B cell (primary cell): Measurements from ENCODE around the gene SLC7A6OS. TPM values are rescaled to one million over a fixed set of nuclear protein-coding genes. Genes with fewer than 3 reads are reported as not detected.

Source experiments
- ATAC-seq: fragments of 200-7000 bp; cut with Tn5 transposase; one replicate; pipeline ENCODE4 v1.10.0; 2021; ENCODE audit warnings: low read depth, mild to moderate bottlenecking, moderate number of reproducible peaks, moderate library complexity
- CTCF ChIA-PET: fragments of 350-600 bp; sonication (Branson Sonifier 250); formaldehyde crosslinking; loops from one replicate; lab custom pipeline; 2021; ENCODE audit warnings: antibody characterized with exemption, inconsistent platforms; lab: Charles Lee
- POLR2A ChIA-PET: fragments of 350-600 bp; sonication (Branson Sonifier 250); formaldehyde crosslinking; loops from one replicate; lab custom pipeline; 2021; ENCODE audit warnings: antibody characterized with exemption; lab: Charles Lee
- DNase-seq: peaks from one replicate; pipeline ENCODE4 v3.0.0; 2013
- H2AFZ ChIP-seq: 2 replicates; pipeline ENCODE4 v1.6.1; 2012; ENCODE audit warnings: mild to moderate bottlenecking, low read depth, low read length; ENCODE audit not compliant: insufficient read depth, poor library complexity, severe bottlenecking
- H3K27ac ChIP-seq, 2 donors: 1 replicate in 1 of 2; 2 replicates in 1 of 2; pipeline ENCODE4 v1.5.1; 2012 to 2013; ENCODE audit warnings: low read length in 2 of 2, mild to moderate bottlenecking in 2 of 2, moderate library complexity in 1 of 2
- H3K27me3 ChIP-seq, 4 experiments: fragments of 200-600 bp in 1 of 4; sonication (generic) in 1 of 4; replicated peaks in 1 of 4; 1 replicate in 2 of 4; 2 replicates in 2 of 4; pipeline versions ENCODE4 v1.6.1 to v1.7.0; 2013 to 2016; ENCODE audit warnings: low read length in 3 of 4, mild to moderate bottlenecking in 2 of 4, mixed read lengths in 1 of 4, moderate library complexity in 1 of 4; ENCODE audit not compliant: insufficient read depth in 4 of 4, control insufficient read depth in 3 of 4; ENCODE audit errors: control extremely low read depth in 1 of 4
- H3K36me3 ChIP-seq, 2 experiments: replicated peaks in 1 of 2; 1 replicate in 1 of 2; 2 replicates in 1 of 2; pipeline versions ENCODE4 v1.6.1 to v1.7.1; 2013; ENCODE audit warnings: low read length in 1 of 2; ENCODE audit not compliant: insufficient read depth in 2 of 2, control insufficient read depth in 1 of 2; ENCODE audit errors: control extremely low read depth in 1 of 2, extremely low read depth in 1 of 2
- H3K4me1 ChIP-seq, 2 donors: fragments of 200-600 bp in 1 of 2; sonication (generic) in 1 of 2; 1 replicate in 1 of 2; 2 replicates in 1 of 2; pipeline versions ENCODE4 v1.5.1 to v1.6.1; 2013 to 2017; ENCODE audit warnings: low read length in 2 of 2; ENCODE audit not compliant: control insufficient read depth in 2 of 2, insufficient read depth in 2 of 2
- H3K4me2 ChIP-seq: replicated peaks from 2 replicates; pipeline ENCODE3; 2012; ENCODE audit warnings: mild to moderate bottlenecking, low read depth, low read length; ENCODE audit not compliant: poor library complexity, severe bottlenecking
- H3K4me3 ChIP-seq, 5 experiments: fragments of 200-600 bp in 1 of 5; sonication (generic) in 1 of 5; 1 replicate in 3 of 5; 2 replicates in 2 of 5; pipeline versions ENCODE4 v1.5.1 to v1.7.0; 2011 to 2016; ENCODE audit warnings: low read length in 4 of 5, mild to moderate bottlenecking in 4 of 5, low read depth in 2 of 5, control low read depth in 1 of 5, moderate library complexity in 1 of 5; ENCODE audit not compliant: insufficient read depth in 1 of 5; ENCODE audit errors: control extremely low read depth in 1 of 5, extremely low read depth in 1 of 5
- H3K79me2 ChIP-seq: fragments of 200-600 bp; sonication (generic); one replicate; pipeline ENCODE4 v1.6.0; 2016; ENCODE audit warnings: low read length; ENCODE audit not compliant: control insufficient read depth, insufficient read depth
- H3K9ac ChIP-seq: fragments of 200-600 bp; sonication (generic); 2 replicates; pipeline ENCODE4 v1.6.1; 2017; ENCODE audit warnings: mild to moderate bottlenecking, low read length, moderate library complexity
- H3K9me3 ChIP-seq, 3 donors: one replicate each; pipeline versions ENCODE4 v1.6.1 to v1.7.1; 2013; ENCODE audit warnings: low read length in 2 of 3; ENCODE audit not compliant: control insufficient read depth in 2 of 3, insufficient read depth in 1 of 3; ENCODE audit errors: control extremely low read depth in 1 of 3
- H4K20me1 ChIP-seq: 2 replicates; pipeline ENCODE4 v1.6.0; 2012; ENCODE audit warnings: mild to moderate bottlenecking, low read length; ENCODE audit not compliant: insufficient read depth, control insufficient read depth, poor library complexity, severe bottlenecking
- H3K27ac Mint-ChIP-seq: one replicate; pipeline ENCODE4 v1.8.0; 2021; ENCODE audit warnings: mixed read lengths
- H3K27me3 Mint-ChIP-seq: one replicate; pipeline ENCODE4 v1.8.0; 2021; ENCODE audit warnings: mixed read lengths
- H3K4me1 Mint-ChIP-seq: one replicate; pipeline ENCODE4 v1.8.0; 2021; ENCODE audit warnings: mixed read lengths
- H3K4me3 Mint-ChIP-seq: one replicate; pipeline ENCODE4 v1.8.0; 2021; ENCODE audit warnings: mixed read lengths
- H3K9me3 Mint-ChIP-seq: one replicate; pipeline ENCODE4 v1.8.0; 2022; ENCODE audit warnings: mixed read lengths; ENCODE audit not compliant: insufficient read depth
- EZH2 ChIP-seq: IDR thresholded peaks from 2 replicates; pipeline ENCODE4 v1.6.1; 2012; ENCODE audit warnings: borderline replicate concordance, low read depth, mild to moderate bottlenecking, moderate library complexity, low read length; ENCODE audit not compliant: insufficient read depth, poor library complexity, severe bottlenecking
- WGBS: methylation state at CpG from one replicate; pipeline ENCODE4 v1.1.5; 2013; ENCODE audit warnings: missing lambda C conversion rate; ENCODE audit not compliant: insufficient coverage; 5-methylcytosine and 5-hydroxymethylcytosine counted together
- intact Hi-C: fragments of 100-400 bp; cut with micrococcal nuclease; formaldehyde crosslinking; loops from one replicate; pipeline ENCODE4 v1.10.0; 2022
- polyA plus RNA-seq: library from polyadenylated mRNA; depleted of rRNA; stranded (reverse); fragments of >200 nt; gene quantifications from 2 replicates; pipeline ENCODE4 v1.2.3, GENCODE V29; 2012
- total RNA-seq, 2 donors: library from RNA; stranded (reverse); fragments of 120-200 nt in 1 of 2; gene quantifications; 1 replicate in 1 of 2; 2 replicates in 1 of 2; pipeline versions ENCODE4 v1.2.3 to v1.2.4, GENCODE V29; 2013 to 2022
- TF ChIP-seq, protein P1 (sequence below): fragments of 200-600 bp; IDR thresholded peaks from one replicate; pipeline ENCODE4 v1.8.0; 2022; ENCODE audit warnings: antibody characterized with exemption, mild to moderate bottlenecking

The SLC7A6OS gene
- total and polyA plus RNA-seq, 2 donors (not counting 1 experiment from before 2014, with no cell fraction given) = 9.9 to 54.1 TPM

DNA sequence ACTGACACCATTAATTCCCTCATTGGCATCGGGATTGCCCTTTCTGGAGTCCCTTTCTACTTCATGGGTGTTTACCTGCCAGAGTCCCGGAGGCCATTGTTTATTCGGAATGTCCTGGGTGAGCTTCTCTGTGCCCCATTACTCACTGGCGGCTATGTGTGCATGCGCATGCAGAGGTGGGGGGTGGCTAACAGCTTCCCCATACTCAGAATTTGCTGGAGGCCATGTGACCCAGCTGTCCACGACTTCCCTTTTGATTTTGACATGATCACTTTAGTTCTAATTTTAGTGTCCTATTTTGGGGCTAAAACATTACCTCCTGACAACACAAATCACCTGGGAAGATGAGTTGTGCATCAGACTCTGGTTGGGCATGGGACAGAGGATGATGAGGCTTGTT, 14.1 kb downstream of the SLC7A6OS start:
- Mint-ChIP-seq H3K4me3 (no peak overlapping the region), H3K27ac (peak overlapping the region; percentile 12), H3K4me1 (peaks cover 8% of the 10 kb centered on the region), H3K27me3 (no peaks in the 10 kb centered on the region), H3K9me3 (no peaks in the 10 kb centered on the region)
- ChIA-PET CTCF (interaction anchor here (0.7 to 4.2 kb wide), 4 partner anchors 32 to 58 kb away, joined by 3 to 30 read pairs (median 4); no protein-coding TSS in a partner anchor), POLR2A (no interaction called here)
- Histone ChIP-seq H3K27me3 (no peaks in the 10 kb centered on the region), H3K4me2 (no peak overlapping the region), H3K36me3 (peaks cover 0 to 95% of the 10 kb centered on the region in 2 experiments), H3K4me1 (peaks cover 0 to 5% of the 10 kb centered on the region in 2 donors), H3K4me3 (no peak overlapping the region), H3K9ac (no peak overlapping the region), H3K79me2 (peaks cover 36% of the 10 kb centered on the region), H4K20me1 (peaks cover 14% of the 10 kb centered on the region), H3K9me3 (no peaks in the 10 kb centered on the region), H3K27ac (peak overlapping the region in 1 of 2 donors; percentile 30), H2AFZ (no peak overlapping the region)
- DNase-seq (no peak), ATAC-seq (no peak)
- 95% methylated on average over 5 of the region's 6 CpGs for WGBS
- TF ChIP-seq, protein P1, sequence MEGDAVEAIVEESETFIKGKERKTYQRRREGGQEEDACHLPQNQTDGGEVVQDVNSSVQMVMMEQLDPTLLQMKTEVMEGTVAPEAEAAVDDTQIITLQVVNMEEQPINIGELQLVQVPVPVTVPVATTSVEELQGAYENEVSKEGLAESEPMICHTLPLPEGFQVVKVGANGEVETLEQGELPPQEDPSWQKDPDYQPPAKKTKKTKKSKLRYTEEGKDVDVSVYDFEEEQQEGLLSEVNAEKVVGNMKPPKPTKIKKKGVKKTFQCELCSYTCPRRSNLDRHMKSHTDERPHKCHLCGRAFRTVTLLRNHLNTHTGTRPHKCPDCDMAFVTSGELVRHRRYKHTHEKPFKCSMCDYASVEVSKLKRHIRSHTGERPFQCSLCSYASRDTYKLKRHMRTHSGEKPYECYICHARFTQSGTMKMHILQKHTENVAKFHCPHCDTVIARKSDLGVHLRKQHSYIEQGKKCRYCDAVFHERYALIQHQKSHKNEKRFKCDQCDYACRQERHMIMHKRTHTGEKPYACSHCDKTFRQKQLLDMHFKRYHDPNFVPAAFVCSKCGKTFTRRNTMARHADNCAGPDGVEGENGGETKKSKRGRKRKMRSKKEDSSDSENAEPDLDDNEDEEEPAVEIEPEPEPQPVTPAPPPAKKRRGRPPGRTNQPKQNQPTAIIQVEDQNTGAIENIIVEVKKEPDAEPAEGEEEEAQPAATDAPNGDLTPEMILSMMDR = no peak
- no peak for TF ChIP-seq EZH2
- intact Hi-C loops = no loop called here

DNA sequence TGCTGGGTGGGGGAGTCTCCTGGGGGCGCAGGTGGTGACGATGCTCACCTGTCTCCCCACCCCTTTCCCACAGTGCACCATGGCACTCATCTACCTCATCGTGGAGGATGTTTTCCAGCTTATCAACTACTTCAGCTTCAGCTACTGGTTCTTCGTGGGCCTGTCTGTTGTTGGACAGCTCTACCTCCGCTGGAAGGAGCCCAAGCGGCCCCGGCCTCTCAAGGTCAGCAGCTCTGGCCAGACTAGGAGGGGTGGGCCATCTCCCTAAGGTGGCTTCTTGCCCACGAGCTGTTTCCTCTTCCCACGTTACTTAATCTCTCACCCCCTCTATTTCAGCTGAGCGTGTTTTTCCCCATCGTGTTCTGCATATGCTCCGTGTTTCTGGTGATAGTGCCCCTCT, 14.5 kb downstream of the SLC7A6OS start:
- ATAC-seq = no peak
- no peaks in the 10 kb centered on the region for H3K27me3 Mint-ChIP-seq

More for the DNA sequence above, 14.5 kb downstream of the SLC7A6OS start:
- 93% methylated on average over 12 of the region's 12 CpGs for WGBS
- ChIA-PET CTCF (interaction anchor here (0.7 to 4.2 kb wide), 4 partner anchors 32 to 58 kb away, joined by 3 to 30 read pairs (median 4); no protein-coding TSS in a partner anchor), POLR2A (no interaction called here)
- TF ChIP-seq EZH2 = no peak
- TF ChIP-seq, protein P1 = no peak
- no peak overlapping the region for H3K4me3 ChIP-seq
- H2AFZ ChIP-seq = no peak overlapping the region
- peaks cover 0 to 9% of the 10 kb centered on the region in 2 donors for H3K4me1 ChIP-seq
- no peak overlapping the region for H3K4me2 ChIP-seq
- peaks cover 40% of the 10 kb centered on the region for H3K79me2 ChIP-seq
- H3K36me3 ChIP-seq = peaks cover under 1 to 95% of the 10 kb centered on the region in 2 experiments
- Mint-ChIP-seq H3K4me1 (peaks cover 12% of the 10 kb centered on the region), H3K9me3 (no peaks in the 10 kb centered on the region), H3K27ac (no peak overlapping the region), H3K4me3 (no peak overlapping the region)
- no peaks in the 10 kb centered on the region for H3K9me3 ChIP-seq
- peaks cover 14% of the 10 kb centered on the region for H4K20me1 ChIP-seq
- H3K27me3 ChIP-seq = no peaks in the 10 kb centered on the region
- intact Hi-C loops = no loop called here
- H3K9ac ChIP-seq = no peak overlapping the region
- H3K27ac ChIP-seq = no peak overlapping the region
- no peak for DNase-seq
